A549 (cell line): ENCODE results near the gene SPAG9.

Experiments used
- BHLHE40 ChIP-seq: IDR thresholded peaks from 2 replicates; pipeline ENCODE4 v1.6.1; 2012; ENCODE audit warnings: low read depth, low read length, inconsistent platforms
- CEBPB ChIP-seq, 2 experiments: fragments of >200 bp in 1 of 2; sonication (Bioruptor Twin) in 1 of 2; formaldehyde crosslinking in 1 of 2; IDR thresholded peaks; 2 replicates each; pipeline ENCODE4 v1.6.1; 2012 to 2016
- EHF ChIP-seq: fragments of 250-450 bp; sonication (Bioruptor Pico); IDR thresholded peaks from 2 replicates; pipeline ENCODE4 v1.5.0; 2020; ENCODE audit warnings: mild to moderate bottlenecking
- ESRRA ChIP-seq: fragments of 150-350 bp; IDR thresholded peaks from 2 replicates; pipeline ENCODE4 v1.6.1; 2014; ENCODE audit warnings: mild to moderate bottlenecking, low read length, borderline replicate concordance
- HOXA7 ChIP-seq: fragments of 250-450 bp; sonication (Bioruptor Pico); IDR thresholded peaks from 2 replicates; pipeline ENCODE4 v1.5.0; 2020; ENCODE audit warnings: mild to moderate bottlenecking, moderate library complexity
- JUN ChIP-seq, 2 experiments: fragments of >200 bp; sonication (Bioruptor Twin); formaldehyde crosslinking; IDR thresholded peaks; 2 replicates in 1 of 2; 3 replicates in 1 of 2; pipeline ENCODE4 v1.6.1; 2016 to 2017
- PHF8 ChIP-seq: fragments of 200-600 bp; sonication (generic); IDR thresholded peaks from 2 replicates; pipeline ENCODE4 v1.6.1; 2016; ENCODE audit warnings: low read depth, mild to moderate bottlenecking, antibody characterized with exemption, moderate library complexity, borderline replicate concordance
- POLR2AphosphoS2 ChIP-seq: conservative IDR thresholded peaks from 2 replicates; pipeline ENCODE4 v1.6.1; 2012; ENCODE audit warnings: low read length, improper control_type of control experiment, inconsistent platforms
- TF ChIP-seq, protein P1 (sequence below): fragments of >200 bp; sonication (Bioruptor Twin); formaldehyde crosslinking; IDR thresholded peaks from 3 replicates; pipeline ENCODE4 v1.5.1; 2016

DNA sequence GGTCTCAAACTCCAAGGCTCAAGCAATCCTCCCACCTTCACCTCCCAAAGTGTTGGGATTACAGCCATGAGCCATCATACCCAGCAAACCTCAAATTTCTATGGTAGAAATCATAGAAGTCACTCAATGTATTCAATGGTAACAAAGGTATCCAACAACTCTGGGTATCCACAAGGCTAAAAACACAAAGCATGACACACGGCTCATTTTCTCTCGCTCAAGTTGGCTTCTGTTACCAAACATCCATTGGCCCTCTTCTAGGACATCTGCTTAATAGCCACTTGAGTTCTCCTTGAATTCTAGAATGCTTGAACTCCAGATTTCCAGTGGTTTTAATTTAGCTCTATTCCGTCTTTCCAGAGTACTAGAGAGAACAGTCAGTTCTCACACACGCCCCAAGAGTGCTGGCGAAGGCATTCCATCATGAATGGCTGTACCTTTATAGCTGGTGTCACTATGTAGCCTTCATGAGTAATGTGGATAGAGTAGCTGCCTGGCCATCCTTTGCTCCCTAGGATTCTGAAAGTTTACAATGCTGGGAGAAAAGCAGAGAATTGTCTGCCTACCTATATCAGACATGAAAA is 42.6 kb downstream of the SPAG9 start:
- TF ChIP-seq, protein P1, sequence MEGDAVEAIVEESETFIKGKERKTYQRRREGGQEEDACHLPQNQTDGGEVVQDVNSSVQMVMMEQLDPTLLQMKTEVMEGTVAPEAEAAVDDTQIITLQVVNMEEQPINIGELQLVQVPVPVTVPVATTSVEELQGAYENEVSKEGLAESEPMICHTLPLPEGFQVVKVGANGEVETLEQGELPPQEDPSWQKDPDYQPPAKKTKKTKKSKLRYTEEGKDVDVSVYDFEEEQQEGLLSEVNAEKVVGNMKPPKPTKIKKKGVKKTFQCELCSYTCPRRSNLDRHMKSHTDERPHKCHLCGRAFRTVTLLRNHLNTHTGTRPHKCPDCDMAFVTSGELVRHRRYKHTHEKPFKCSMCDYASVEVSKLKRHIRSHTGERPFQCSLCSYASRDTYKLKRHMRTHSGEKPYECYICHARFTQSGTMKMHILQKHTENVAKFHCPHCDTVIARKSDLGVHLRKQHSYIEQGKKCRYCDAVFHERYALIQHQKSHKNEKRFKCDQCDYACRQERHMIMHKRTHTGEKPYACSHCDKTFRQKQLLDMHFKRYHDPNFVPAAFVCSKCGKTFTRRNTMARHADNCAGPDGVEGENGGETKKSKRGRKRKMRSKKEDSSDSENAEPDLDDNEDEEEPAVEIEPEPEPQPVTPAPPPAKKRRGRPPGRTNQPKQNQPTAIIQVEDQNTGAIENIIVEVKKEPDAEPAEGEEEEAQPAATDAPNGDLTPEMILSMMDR = no peak
- TF ChIP-seq CEBPB (IDR thresholded peaks at IDR 0.05) (no peak), HOXA7 (CRISPR knock-in tag) (no peak), EHF (no peak), JUN (IDR thresholded peaks at IDR 0.05) (no peak), POLR2AphosphoS2 (no peak), ESRRA (no peak), PHF8 (no peak), BHLHE40 (no peak)
